ENCODE results near the gene FUZ.

DNA sequence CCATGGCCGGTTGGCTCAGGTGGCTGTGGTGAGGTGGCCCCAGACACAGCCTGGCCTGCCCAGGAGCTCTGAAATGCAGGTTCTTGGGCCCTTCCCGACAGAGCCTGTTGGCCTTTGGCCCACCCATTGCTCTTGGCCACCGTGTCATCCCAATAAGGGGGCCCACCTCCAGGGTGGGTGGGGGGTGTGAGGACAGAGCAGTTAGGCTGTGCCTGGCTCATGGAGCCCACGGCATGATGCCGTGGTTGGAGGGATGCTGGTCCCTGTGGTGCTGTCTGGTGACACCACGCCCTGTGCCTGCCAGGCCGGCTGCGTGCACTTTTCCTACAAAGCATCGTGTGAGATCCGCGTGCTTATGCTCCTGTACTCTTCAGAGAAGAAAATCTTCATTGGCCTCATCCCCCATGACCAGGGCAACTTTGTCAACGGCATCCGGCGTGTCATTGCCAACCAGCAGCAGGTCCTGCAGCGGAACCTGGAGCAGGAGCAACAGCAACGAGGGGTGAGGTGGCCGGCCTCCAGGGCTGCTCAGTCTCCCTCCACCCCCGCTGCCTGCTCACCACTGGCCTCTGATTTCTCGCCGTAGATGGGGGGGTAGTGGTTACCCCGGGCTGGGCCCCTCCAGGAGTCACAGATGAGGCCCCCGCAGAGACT lies 46.7 kb upstream of the FUZ start:
- TF ChIP-seq ZBTB17 (tag by site-specific recombination; IDR thresholded peaks at IDR 0.05) = no peak
- TF ChIP-seq, protein P1, sequence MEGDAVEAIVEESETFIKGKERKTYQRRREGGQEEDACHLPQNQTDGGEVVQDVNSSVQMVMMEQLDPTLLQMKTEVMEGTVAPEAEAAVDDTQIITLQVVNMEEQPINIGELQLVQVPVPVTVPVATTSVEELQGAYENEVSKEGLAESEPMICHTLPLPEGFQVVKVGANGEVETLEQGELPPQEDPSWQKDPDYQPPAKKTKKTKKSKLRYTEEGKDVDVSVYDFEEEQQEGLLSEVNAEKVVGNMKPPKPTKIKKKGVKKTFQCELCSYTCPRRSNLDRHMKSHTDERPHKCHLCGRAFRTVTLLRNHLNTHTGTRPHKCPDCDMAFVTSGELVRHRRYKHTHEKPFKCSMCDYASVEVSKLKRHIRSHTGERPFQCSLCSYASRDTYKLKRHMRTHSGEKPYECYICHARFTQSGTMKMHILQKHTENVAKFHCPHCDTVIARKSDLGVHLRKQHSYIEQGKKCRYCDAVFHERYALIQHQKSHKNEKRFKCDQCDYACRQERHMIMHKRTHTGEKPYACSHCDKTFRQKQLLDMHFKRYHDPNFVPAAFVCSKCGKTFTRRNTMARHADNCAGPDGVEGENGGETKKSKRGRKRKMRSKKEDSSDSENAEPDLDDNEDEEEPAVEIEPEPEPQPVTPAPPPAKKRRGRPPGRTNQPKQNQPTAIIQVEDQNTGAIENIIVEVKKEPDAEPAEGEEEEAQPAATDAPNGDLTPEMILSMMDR (tag by site-specific recombination; IDR thresholded peaks at IDR 0.05) = no peak
- TF ChIP-seq, protein P2, sequence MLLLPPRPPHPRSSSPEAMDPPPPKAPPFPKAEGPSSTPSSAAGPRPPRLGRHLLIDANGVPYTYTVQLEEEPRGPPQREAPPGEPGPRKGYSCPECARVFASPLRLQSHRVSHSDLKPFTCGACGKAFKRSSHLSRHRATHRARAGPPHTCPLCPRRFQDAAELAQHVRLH (tag by site-specific recombination; IDR thresholded peaks at IDR 0.05) = no peak
- no peak for TF ChIP-seq ZNF175 (tag by site-specific recombination; IDR thresholded peaks at IDR 0.05)
- TF ChIP-seq KLF16 (tag by site-specific recombination; IDR thresholded peaks at IDR 0.05) = no peak
- TF ChIP-seq, protein P3, sequence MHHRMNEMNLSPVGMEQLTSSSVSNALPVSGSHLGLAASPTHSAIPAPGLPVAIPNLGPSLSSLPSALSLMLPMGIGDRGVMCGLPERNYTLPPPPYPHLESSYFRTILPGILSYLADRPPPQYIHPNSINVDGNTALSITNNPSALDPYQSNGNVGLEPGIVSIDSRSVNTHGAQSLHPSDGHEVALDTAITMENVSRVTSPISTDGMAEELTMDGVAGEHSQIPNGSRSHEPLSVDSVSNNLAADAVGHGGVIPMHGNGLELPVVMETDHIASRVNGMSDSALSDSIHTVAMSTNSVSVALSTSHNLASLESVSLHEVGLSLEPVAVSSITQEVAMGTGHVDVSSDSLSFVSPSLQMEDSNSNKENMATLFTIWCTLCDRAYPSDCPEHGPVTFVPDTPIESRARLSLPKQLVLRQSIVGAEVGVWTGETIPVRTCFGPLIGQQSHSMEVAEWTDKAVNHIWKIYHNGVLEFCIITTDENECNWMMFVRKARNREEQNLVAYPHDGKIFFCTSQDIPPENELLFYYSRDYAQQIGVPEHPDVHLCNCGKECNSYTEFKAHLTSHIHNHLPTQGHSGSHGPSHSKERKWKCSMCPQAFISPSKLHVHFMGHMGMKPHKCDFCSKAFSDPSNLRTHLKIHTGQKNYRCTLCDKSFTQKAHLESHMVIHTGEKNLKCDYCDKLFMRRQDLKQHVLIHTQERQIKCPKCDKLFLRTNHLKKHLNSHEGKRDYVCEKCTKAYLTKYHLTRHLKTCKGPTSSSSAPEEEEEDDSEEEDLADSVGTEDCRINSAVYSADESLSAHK (tag by site-specific recombination; IDR thresholded peaks at IDR 0.05) = no peak
- TF ChIP-seq, protein P4, sequence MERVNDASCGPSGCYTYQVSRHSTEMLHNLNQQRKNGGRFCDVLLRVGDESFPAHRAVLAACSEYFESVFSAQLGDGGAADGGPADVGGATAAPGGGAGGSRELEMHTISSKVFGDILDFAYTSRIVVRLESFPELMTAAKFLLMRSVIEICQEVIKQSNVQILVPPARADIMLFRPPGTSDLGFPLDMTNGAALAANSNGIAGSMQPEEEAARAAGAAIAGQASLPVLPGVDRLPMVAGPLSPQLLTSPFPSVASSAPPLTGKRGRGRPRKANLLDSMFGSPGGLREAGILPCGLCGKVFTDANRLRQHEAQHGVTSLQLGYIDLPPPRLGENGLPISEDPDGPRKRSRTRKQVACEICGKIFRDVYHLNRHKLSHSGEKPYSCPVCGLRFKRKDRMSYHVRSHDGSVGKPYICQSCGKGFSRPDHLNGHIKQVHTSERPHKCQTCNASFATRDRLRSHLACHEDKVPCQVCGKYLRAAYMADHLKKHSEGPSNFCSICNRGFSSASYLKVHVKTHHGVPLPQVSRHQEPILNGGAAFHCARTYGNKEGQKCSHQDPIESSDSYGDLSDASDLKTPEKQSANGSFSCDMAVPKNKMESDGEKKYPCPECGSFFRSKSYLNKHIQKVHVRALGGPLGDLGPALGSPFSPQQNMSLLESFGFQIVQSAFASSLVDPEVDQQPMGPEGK (tag by site-specific recombination; IDR thresholded peaks at IDR 0.05) = no peak
- no peak for TF ChIP-seq REPIN1 (tag by site-specific recombination; IDR thresholded peaks at IDR 0.05; ENCODE audit: low read depth)

Measured in HEK293 (cell line).